Cerebellar cortex (tissue), 1 donor: Measurements from ENCODE around the gene NDUFAF4.
"Not testable (repeated sequence)": the region's sequence is repeated elsewhere in the genome, so short reads cannot be mapped to it uniquely, and the experiment has no call there.

ENCODE experiments used
- DNase-seq: peaks from one replicate; pipeline ENCODE4 v3.0.0-alpha.2; 2015; ENCODE audit warnings: low spot score

Gene NDUFAF4

DNA sequence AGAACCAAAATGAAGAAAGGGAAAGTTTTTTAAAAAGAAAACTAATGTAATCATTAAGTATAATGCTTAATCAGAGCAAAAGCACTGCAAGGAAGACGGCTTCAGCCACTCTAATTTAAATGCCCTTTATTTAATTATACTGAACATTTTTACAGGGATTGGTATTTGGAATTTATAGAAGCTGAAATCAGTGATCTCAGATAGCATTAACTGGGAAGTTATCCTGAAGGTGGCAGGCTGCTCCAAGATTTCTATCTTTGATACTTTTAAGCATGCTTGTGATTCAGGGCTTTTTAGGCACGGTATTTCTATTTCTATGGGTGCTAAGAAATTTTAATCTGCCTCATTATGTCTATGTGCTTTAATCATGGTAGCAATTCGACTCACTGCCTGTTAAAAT, 1.3 kb upstream of the NDUFAF4 start:
- DNase-seq = peak; percentile 67

DNA sequence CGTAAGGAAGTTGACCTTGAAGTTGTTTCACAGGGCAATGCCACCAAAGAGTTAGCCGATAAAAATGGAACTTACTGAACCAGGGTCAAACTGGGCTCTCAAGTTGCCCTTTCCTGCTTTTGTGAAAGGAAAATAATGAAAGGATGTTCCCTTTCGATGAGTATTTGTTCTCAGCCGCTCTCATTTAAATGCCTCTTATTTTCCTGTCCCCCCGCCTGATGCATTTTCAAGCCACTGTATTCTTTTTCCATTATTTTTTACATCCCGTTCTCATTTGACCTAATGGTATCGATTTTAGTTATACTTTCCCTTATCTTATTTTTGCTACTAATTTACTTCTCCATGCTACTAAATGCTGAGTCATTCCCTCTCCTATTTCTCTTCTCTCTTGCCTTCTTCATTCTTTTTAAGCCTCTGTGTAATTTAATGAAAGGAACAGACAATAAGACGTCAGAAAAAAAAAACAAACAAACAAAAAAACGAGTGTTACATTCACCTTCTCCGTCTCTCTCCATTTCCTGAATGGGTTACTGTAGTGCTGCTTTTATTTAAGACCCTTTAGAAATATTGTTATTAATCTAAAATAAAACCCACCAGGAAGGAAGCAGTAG, 655 bp upstream of the NDUFAF4 start:
- DNase-seq = no peak

DNA sequence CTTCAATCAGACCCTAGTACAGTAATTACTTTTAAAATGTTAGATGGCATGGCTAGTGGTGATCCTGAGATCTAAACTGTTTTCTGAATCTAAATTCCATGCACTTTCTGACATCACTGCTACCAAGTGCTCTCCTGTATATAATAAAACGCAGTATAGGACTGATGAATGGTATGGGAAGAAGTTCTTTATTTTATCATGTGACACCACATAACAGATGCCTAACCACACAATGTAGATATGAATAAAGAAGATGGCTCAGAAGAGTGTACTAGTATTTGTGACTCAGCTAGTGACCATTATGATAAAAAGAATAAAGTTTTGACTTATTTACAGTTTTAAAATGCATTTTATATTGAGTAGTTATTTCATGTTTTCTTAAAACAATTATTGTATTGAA, 8.5 kb downstream of the NDUFAF4 start:
- DNase-seq = no peak

- no peak for DNase-seq
Measured at GRCh38 chr6:96888745-96889144, 8.9 kb downstream of the NDUFAF4 start.

- DNase-seq = no peak
Measured at GRCh38 chr6:96886519-96886918, 11.2 kb downstream of the NDUFAF4 start.

- not testable (repeated sequence) for DNase-seq
Measured at GRCh38 chr6:96885187-96885631, 12.5 kb downstream of the NDUFAF4 start.

DNA sequence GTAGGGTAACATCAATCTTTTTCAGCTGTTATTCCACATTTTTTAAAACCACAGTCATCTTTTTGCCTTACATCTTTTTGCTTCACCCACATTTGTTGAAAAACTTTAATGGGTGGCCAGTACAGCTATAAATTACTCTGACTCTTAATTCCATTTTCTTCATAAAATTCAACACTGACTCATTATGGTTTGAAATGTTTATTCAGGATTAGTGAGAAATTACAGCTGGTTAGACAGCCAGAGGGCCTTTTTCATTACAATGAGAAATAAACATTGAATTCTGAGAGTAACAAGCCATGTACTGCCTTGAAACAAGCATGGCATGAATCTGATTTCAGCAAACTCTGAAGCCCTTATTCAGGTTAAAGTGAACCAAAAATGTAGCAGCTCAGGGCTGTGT, 19.5 kb downstream of the NDUFAF4 start:
- no peak for DNase-seq

- no peak for DNase-seq
Measured at GRCh38 chr6:96876886-96877545, 20.7 kb downstream of the NDUFAF4 start.

DNA sequence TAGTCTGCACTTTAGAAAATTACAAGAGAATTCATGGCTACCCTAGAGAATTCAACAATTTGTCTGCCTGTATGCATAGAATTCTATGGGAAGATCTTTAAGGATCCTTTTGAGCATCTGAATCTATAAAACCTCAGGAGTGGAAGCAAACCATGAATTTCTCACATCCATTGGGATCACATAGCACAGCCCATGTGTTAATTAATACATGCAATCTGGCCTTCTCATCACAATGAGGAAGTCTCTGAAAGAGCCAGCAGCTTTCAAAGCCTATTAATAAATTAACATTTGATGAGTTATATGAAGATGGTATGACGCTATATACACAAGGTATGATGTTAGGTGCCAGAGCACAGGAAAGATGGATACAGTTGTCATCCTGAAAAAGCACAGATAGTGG, 24.7 kb downstream of the NDUFAF4 start:
- DNase-seq = no peak

DNA sequence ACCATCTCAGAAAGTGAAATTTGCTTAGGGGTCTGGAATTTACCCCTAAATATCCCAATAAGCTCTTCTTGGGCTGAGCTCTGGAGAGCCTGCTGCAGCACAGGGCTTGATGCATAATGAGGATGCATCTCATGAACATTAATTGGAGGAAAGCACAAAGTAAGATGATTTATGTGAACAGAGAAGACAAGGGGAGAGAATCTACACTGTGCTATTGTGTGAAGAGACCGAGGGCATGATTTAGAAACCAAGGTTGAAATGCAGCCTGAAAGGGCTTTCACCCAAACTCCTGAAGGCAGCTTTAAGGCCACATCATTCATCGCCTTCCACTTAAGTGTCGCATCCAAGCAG, 32.7 kb downstream of the NDUFAF4 start:
- DNase-seq = no peak

DNA sequence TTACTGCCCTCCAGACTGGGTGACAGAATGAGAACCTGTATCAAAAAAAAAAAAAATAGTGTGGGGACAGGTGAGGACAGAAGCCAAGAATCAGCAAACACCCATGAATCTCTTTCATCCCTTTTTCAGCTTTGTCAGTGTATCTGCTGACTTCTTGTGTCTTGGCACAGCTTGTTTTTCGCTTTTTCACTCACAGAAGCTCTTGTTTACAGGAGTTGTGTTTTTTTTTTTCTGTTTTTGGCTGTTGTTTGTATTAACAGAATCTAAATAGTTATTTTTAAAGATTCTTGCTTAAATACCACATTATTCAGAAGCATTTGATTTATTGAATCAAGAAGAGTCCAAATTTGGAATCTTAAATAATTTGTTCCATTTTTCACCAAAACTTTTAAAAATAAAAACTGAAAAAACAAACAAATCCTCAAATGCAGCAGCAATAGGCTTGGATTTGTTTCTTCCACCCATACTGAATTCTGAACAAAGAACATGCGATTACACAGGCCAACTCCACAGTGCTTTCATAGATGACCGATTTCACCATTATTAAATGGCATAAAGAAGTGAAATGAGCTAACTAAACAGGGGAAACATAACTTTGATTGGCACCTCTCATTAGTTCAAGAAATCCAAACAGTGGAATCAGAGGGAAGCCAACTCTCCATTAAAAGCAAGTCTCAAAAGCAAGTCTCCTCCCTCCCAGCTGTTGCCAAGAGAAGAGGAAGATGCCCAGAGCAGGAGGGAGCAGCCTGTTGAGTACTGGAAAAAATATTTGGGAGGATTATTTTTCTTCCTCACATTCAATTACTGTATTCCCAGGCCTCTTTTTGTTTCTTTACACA, 33.3 kb downstream of the NDUFAF4 start:
- DNase-seq = no peak

DNA sequence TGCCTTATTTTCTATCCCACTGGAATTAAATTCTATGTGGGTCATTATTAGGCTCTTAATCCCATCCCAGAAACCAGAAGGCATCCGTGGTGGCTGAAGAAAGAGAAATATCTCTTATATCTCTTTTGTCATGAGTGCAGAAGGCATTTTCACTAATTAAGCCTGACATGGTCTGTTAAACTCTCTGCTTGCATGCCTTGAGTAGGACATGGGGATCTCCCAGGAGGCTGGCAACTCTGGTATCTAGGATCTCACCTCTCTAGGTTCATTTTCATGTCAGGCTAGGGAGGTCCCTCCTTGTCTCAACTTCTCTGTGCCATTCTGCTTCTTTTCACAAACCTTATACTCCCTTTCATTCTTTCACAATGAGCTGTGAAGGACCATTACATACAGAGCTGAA, 35.1 kb downstream of the NDUFAF4 start:
- no peak for DNase-seq

DNA sequence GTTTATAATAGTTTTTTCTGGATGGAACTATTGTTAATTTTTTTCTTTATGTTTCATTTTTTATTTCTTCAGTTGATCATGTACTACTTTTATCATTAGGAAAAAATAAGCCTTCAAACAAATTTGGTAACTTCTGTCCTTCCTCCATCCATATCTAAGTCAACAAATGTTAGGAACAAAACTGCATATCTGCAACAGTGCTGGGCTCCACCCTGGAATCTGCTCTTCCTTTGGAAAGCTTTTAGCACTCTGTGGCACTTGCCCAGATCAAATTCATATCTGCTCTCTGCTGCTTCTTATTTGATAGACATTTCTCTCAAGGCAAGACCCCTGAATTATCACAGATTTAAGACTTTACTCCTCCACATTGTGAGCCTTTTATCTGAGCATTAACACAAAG, 36.1 kb downstream of the NDUFAF4 start:
- no peak for DNase-seq

DNA sequence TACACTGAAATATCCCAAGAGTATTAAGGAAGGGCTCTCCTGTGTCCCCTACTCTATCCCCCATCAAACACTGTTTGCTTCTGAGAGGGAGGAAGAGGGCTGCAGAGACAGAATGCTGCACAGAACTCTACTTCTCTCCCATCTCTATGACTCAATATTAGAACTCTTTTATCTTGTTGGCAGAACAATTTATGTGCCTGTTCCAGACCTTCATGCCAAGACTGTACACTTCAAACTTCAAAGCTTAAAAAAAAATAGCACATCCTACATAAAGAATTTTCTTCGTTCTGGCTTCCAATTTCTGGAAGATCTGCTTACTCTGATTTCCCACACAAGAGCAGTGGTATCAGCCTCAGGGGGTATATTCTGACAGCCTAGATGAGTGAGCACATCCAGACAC, 40.8 kb downstream of the NDUFAF4 start:
- DNase-seq = no peak

DNA sequence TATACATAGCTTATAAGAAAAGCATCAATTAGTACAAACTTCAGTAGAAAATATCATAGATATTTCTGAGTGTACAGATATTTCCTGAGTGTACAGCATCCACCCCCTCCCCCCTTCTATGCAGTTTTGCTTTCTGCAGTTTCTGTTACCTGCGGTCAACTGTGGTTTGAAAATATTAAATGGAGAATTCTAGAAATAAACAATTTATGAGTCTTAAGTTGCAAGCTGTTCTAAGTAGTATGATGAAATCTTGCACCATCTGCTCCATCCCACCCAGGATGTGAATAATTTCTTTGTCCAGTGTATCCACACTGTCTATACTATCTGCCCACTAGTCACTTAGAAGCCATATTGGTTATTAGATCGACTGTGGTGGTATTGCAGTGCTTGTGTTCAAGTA, 44.6 kb downstream of the NDUFAF4 start:
- DNase-seq = no peak

- no peak for DNase-seq
Measured at GRCh38 chr6:96852605-96853004, 45.1 kb downstream of the NDUFAF4 start.

DNA sequence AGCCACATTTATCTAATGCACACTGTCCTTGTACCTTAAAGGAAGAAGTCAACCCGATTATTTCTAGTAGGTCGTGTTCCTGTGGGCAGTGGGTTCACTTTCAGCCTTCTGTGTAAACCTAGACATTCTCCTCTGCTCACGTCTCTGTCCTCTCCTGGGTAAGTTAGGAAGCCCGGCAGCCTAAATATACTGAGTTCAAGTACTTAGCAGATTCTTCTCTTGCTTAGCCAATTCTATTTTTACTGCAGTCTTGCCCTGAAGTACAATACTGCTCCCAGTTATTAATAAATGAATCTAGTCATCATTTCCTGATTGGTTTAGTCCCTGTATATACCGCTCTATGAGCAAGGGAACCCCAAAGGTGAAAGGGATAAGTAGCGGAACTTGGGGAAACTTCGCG, 45.8 kb downstream of the NDUFAF4 start:
- no peak for DNase-seq

GRCh38 chr6:96849615-96850014, 48.1 kb downstream of the NDUFAF4 start:
- no peak for DNase-seq

DNA sequence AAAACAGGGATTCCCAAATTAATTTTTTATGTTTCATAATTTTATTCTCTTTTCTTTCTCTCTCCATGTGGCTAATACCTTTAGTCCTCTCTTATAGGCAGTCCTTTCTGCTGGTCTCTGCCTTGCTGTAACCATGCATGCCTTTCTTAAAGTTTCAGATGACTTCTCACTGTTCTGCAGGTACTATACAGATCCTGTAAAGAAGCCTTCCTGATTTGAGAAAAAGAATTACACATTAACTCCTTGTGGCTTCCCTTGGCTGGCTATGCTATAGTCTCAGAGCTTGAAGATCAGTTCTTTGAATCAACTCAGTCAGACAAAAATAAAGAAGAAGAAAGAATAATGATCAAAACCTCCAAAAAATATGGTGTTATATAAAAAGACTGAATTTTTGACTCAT, 53.2 kb downstream of the NDUFAF4 start:
- DNase-seq = no peak

- DNase-seq = no peak
Measured at GRCh38 chr6:96841345-96841744, 56.3 kb downstream of the NDUFAF4 start.
